Neural crest cell (in vitro differentiated cells): ENCODE results near the gene SLC4A4. TPM values are rescaled to one million over a fixed set of nuclear protein-coding genes. Genes with fewer than 3 reads are reported as not detected.

Experiments
- DNase-seq: peaks from one replicate; pipeline ENCODE4 v3.0.0; 2021; ENCODE audit warnings: low read depth, mixed read lengths, low spot score
- H3K27ac Mint-ChIP-seq: one replicate; pipeline ENCODE4 v1.8.0; 2021; ENCODE audit warnings: mild to moderate bottlenecking, mixed read lengths; ENCODE audit not compliant: unreplicated experiment
- H3K27me3 Mint-ChIP-seq: 2 replicates; pipeline ENCODE4 v1.8.0; 2021; ENCODE audit warnings: low read depth, mild to moderate bottlenecking, mixed read lengths
- H3K36me3 Mint-ChIP-seq: 2 replicates; pipeline ENCODE4 v1.8.0; 2021; ENCODE audit warnings: low read depth, mild to moderate bottlenecking, mixed read lengths
- H3K4me1 Mint-ChIP-seq: 2 replicates; pipeline ENCODE4 v1.8.0; 2021; ENCODE audit warnings: mixed read lengths
- H3K4me3 Mint-ChIP-seq: one replicate; pipeline ENCODE4 v1.8.0; 2021; ENCODE audit warnings: mild to moderate bottlenecking, mixed read lengths
- H3K9me3 Mint-ChIP-seq: 2 replicates; pipeline ENCODE4 v1.8.0; 2021; ENCODE audit warnings: mixed read lengths
- total RNA-seq: library from RNA; stranded (reverse); gene quantifications from 2 replicates; pipeline ENCODE4 v1.2.1, GENCODE V29; 2021
- TF ChIP-seq, protein P1 (sequence below): fragments of 200-600 bp; sonication (generic); conservative IDR thresholded peaks from 2 replicates; pipeline ENCODE4 v1.5.0; 2021; ENCODE audit warnings: antibody characterized with exemption, mild to moderate bottlenecking

The SLC4A4 gene
- total RNA-seq, 1 donor from 2014 or later = 4.0 TPM

DNA sequence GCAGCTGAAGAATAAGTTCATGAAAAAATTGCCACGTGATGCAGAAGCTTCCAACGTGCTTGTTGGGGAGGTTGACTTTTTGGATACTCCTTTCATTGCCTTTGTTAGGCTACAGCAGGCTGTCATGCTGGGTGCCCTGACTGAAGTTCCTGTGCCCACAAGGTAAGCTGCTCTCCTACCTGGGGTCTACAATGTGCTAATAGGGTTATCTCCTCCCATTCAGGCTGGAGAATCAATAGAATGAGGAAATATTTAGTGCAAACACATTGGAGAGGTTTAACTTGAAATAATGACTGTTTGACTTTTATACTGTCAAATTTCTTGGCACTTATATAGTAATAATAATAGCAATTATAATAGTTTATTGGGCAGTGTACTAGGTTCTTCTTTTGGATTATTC lies 101.8 kb downstream of the SLC4A4 start:
- Mint-ChIP-seq H3K36me3 (peaks cover under 1% of the 10 kb centered on the region), H3K9me3 (no peaks in the 10 kb centered on the region), H3K4me3 (no peak overlapping the region), H3K27ac (no peak overlapping the region), H3K27me3 (no peaks in the 10 kb centered on the region), H3K4me1 (peaks cover 12% of the 10 kb centered on the region)
- DNase-seq = no peak
- TF ChIP-seq, protein P1, sequence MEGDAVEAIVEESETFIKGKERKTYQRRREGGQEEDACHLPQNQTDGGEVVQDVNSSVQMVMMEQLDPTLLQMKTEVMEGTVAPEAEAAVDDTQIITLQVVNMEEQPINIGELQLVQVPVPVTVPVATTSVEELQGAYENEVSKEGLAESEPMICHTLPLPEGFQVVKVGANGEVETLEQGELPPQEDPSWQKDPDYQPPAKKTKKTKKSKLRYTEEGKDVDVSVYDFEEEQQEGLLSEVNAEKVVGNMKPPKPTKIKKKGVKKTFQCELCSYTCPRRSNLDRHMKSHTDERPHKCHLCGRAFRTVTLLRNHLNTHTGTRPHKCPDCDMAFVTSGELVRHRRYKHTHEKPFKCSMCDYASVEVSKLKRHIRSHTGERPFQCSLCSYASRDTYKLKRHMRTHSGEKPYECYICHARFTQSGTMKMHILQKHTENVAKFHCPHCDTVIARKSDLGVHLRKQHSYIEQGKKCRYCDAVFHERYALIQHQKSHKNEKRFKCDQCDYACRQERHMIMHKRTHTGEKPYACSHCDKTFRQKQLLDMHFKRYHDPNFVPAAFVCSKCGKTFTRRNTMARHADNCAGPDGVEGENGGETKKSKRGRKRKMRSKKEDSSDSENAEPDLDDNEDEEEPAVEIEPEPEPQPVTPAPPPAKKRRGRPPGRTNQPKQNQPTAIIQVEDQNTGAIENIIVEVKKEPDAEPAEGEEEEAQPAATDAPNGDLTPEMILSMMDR = no peak

DNA sequence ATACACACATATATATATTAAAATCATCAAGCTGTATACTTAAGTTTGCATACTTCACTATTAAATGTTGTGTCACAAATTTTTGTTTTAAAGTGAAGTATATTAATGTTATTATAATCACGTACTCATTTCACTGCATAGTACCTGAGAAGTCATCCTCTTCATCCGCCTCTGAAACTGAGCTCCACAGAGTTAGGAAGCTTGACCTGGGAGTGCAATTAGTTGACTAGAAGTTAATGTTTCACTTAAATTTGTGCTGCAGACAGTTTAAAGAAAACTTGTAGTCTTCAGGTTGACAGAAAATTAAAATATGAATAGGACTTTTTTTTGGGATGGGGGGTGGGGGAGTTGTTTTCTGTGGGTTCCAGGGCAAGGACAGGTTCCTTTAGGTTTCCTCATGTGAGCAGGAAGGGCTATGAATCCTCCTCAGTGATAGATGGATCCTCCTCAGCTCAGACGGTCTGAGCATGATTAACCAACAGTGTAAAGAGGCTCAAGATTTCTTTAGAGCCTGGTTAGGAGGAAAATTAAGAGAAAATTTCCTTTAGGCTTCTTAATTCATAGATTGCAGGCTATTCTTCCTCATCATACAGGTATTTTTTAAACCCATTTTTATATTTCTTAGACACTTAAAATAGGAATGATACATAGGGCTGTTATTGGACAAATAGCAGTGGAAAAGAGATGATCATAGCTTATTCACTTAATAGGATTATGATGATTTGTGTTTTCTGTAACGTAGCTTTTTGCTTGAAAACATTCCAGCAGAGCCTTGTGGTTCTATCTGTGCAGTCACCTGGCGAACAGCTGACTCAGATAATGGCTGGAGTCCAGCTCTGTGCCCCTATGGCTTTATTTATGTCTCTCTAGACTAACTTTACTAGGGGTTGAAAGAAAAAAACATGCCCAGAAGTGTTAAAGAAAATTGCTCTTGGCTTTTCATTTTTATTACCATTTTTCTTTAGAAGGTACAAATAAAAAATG lies 102.7 kb downstream of the SLC4A4 start:
- no peaks in the 10 kb centered on the region for H3K36me3 Mint-ChIP-seq
- H3K27ac Mint-ChIP-seq = no peak overlapping the region
- TF ChIP-seq, protein P1 = no peak
- H3K27me3 Mint-ChIP-seq = no peaks in the 10 kb centered on the region
- DNase-seq = no peak
- peaks cover 21% of the 10 kb centered on the region for H3K4me1 Mint-ChIP-seq
- no peak overlapping the region for H3K4me3 Mint-ChIP-seq
- H3K9me3 Mint-ChIP-seq = no peaks in the 10 kb centered on the region

DNA sequence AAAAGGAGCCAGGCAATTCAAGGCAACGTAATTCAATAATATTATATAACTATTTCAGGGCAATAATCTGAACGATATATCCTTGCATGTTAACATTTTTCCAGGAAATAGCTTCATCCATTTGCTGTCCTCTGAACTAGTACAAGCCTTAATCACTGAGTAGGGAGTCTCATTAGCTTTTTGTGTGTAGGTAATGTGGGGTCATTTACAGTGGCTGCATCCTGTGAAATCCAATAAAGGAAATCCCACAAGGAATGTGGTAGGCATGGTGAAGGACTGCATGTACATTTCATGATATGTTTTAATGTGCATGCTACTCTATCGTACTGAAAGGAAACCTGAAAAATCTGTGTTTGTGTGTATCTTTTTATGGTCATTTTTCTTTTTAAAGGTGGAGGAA lies 103.5 kb downstream of the SLC4A4 start:
- DNase-seq = no peak
- TF ChIP-seq, protein P1 = no peak
- Mint-ChIP-seq H3K4me1 (peaks cover 24% of the 10 kb centered on the region), H3K36me3 (no peaks in the 10 kb centered on the region), H3K27me3 (no peaks in the 10 kb centered on the region), H3K4me3 (no peak overlapping the region), H3K9me3 (no peaks in the 10 kb centered on the region), H3K27ac (no peak overlapping the region)

DNA sequence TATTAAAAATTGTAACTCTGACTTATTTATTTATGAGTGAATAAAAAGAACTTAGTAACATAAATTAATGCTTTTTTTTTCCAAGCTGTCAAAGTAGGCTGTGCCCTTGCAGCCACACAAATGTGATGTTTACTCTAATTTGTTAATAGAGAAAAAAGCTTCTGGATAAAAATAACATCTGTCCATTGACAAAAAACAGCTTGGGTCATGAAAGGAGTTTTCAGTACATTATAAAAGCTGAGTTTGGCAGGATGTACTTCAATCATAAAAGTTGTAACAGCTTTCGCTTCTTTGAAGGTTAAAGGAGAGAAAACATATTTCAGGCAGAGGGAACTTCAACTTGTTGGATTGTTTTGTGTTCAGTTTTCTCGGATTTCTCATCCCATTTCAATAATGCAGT lies 105.6 kb downstream of the SLC4A4 start:
- TF ChIP-seq, protein P1 = no peak
- no peaks in the 10 kb centered on the region for H3K27me3 Mint-ChIP-seq
- peaks cover 24% of the 10 kb centered on the region for H3K4me1 Mint-ChIP-seq
- no peak overlapping the region for H3K27ac Mint-ChIP-seq
- no peaks in the 10 kb centered on the region for H3K36me3 Mint-ChIP-seq
- H3K4me3 Mint-ChIP-seq = no peak overlapping the region
- DNase-seq = no peak
- no peaks in the 10 kb centered on the region for H3K9me3 Mint-ChIP-seq

DNA sequence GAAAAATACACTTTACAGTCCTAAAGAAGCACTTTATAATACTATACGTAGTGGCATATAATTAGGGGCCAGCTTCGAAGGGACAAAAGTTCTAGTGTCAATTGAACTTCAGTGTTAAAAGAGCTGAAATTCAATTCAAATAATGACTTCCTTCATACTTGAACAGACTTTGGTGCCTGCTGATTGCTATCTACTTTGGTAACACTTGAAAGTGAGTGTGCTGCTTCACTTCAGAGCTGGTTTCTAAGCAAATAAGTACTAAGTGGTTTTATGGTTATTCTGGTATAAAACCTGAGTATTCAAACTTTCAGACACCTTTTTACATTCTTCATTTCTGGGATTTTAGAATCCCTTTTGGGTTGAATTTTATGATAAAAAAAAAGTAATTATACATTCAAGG lies 107.0 kb downstream of the SLC4A4 start:
- H3K4me1 Mint-ChIP-seq = peaks cover 24% of the 10 kb centered on the region
- no peaks in the 10 kb centered on the region for H3K27me3 Mint-ChIP-seq
- TF ChIP-seq, protein P1 = no peak
- DNase-seq = no peak
- H3K4me3 Mint-ChIP-seq = no peak overlapping the region
- no peak overlapping the region for H3K27ac Mint-ChIP-seq
- no peaks in the 10 kb centered on the region for H3K36me3 Mint-ChIP-seq
- no peaks in the 10 kb centered on the region for H3K9me3 Mint-ChIP-seq
